PC-9 (cell line): ENCODE measurements around the gene JAGN1. TPM values are rescaled to one million over a fixed set of nuclear protein-coding genes. Genes with fewer than 3 reads are reported as not detected.
A peak's percentile ranks its signal among the peaks of the same experiment; 100 is the strongest.

Experiments used
- BruUV-seq: library from RNA; stranded (reverse); fragments of 400-500 nt; replicated peaks from 2 replicates; lab custom pipeline; 2021; lab: Mats Ljungman, UMichigan
- CTCF ChIA-PET: fragments of 300-600 bp; sonication (Branson Sonifier 250); formaldehyde crosslinking; loops from one replicate; lab custom pipeline; 2022; ENCODE audit warnings: antibody characterized with exemption; lab: Charles Lee
- POLR2A ChIA-PET: fragments of 300-600 bp; sonication (Branson Sonifier 250); formaldehyde crosslinking; loops from one replicate; lab custom pipeline; 2022; ENCODE audit warnings: antibody characterized with exemption; ENCODE audit not compliant: unreplicated experiment; lab: Charles Lee
- DNase-seq, 2 experiments: peaks; one replicate each; pipeline versions ENCODE4 v3.0.0 to v3.0.0-alpha.2; 2015 to 2022; ENCODE audit warnings: mixed read lengths in 1 of 2
- H2AFZ ChIP-seq: fragments of 200-600 bp; sonication (generic); 2 replicates; pipeline ENCODE4 v1.8.1; 2017; ENCODE audit warnings: antibody characterized with exemption
- H3F3A ChIP-seq: fragments of 200-600 bp; sonication (generic); 2 replicates; pipeline ENCODE4 v1.8.1; 2017; ENCODE audit warnings: antibody characterized with exemption, mild to moderate bottlenecking, low read depth; ENCODE audit not compliant: insufficient read depth
- H3K27ac ChIP-seq: fragments of 200-600 bp; sonication (generic); 2 replicates; pipeline ENCODE4 v1.6.1; 2016; ENCODE audit warnings: mixed run types
- H3K27me3 ChIP-seq: fragments of 200-600 bp; sonication (generic); 2 replicates; pipeline ENCODE4 v1.6.1; 2016; ENCODE audit warnings: low read depth, mixed run types; ENCODE audit not compliant: insufficient read depth
- H3K36me3 ChIP-seq: fragments of 200-600 bp; sonication (generic); 2 replicates; pipeline ENCODE4 v1.6.1; 2016; ENCODE audit warnings: low read depth, mixed run types
- H3K4me1 ChIP-seq: fragments of 200-600 bp; sonication (generic); replicated peaks from 2 replicates; pipeline ENCODE4 v1.6.1; 2016; ENCODE audit warnings: mixed run types; ENCODE audit not compliant: insufficient read depth
- H3K4me2 ChIP-seq: fragments of 200-600 bp; sonication (generic); 2 replicates; pipeline ENCODE4 v1.6.1; 2017; ENCODE audit warnings: mixed run types
- H3K4me3 ChIP-seq: fragments of 200-600 bp; sonication (generic); 2 replicates; pipeline ENCODE4 v1.6.1; 2016; ENCODE audit warnings: mixed run types
- H3K79me2 ChIP-seq: fragments of 200-600 bp; sonication (generic); 2 replicates; pipeline ENCODE4 v1.6.1; 2017; ENCODE audit warnings: low read depth, mixed run types
- H3K9me2 ChIP-seq: fragments of 200-600 bp; sonication (generic); 2 replicates; pipeline ENCODE4 v1.8.1; 2017; ENCODE audit warnings: mild to moderate bottlenecking; ENCODE audit not compliant: insufficient read depth
- H3K9me3 ChIP-seq: fragments of 200-600 bp; sonication (generic); 2 replicates; pipeline ENCODE4 v1.8.1; 2016; ENCODE audit warnings: low read depth; ENCODE audit not compliant: insufficient read depth
- H4K20me1 ChIP-seq: fragments of 200-600 bp; sonication (generic); 2 replicates; pipeline ENCODE4 v1.8.1; 2017; ENCODE audit not compliant: insufficient read depth
- EZH2 ChIP-seq: fragments of 200-600 bp; sonication (generic); IDR thresholded peaks from 2 replicates; pipeline ENCODE4 v1.8.0; 2017; ENCODE audit warnings: antibody characterized with exemption, low read depth
- intact Hi-C: fragments of 100-400 bp; cut with micrococcal nuclease; formaldehyde crosslinking; loops from one replicate; pipeline ENCODE4 v1.10.0; 2022; ENCODE audit not compliant: unreplicated experiment
- total RNA-seq: library from RNA; stranded (reverse); gene quantifications from 2 replicates; pipeline ENCODE4 v1.2.3, GENCODE V29; 2021
- TF ChIP-seq, protein P1 (sequence below): fragments of 200-600 bp; sonication (generic); conservative IDR thresholded peaks from 2 replicates; pipeline ENCODE4 v1.6.1; 2017; ENCODE audit warnings: mixed run types, antibody characterized with exemption, mild to moderate bottlenecking, moderate library complexity

Gene JAGN1
- total RNA-seq, 1 experiment from 2014 or later = 52.4 TPM

DNA sequence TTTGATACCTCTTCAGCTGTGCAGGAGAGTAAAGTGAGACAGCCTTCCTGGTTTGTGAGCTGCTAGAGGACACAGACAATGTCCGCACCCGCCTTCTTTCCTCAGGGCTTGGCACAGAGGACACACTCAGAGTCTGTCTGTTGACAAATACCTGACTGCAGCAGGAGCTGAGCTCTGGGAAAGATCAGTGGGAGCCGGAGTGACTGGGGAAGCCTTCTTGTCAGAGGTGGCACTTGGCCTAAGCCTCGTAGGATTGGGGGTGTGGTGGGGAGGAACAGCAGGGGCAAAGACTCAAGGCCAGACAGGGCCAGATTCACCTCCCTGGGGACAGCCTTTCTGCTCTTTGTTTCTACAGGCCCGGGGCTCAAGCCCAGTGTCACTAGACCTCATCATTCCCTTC lies 23.2 kb downstream of the JAGN1 start:
- no peak overlapping the region for H3K4me3 ChIP-seq
- no peaks in the 10 kb centered on the region for H3K79me2 ChIP-seq
- BruUV-seq = no TSS peak
- H3K4me2 ChIP-seq = peak overlapping the region; percentile 24; the same call in 1 of the 2 replicates
- H4K20me1 ChIP-seq = no peaks in the 10 kb centered on the region
- H3K9me3 ChIP-seq = no peaks in the 10 kb centered on the region
- H3F3A ChIP-seq = peaks cover 32% of the 10 kb centered on the region
- H3K27me3 ChIP-seq = no peaks in the 10 kb centered on the region
- TF ChIP-seq, protein P1, sequence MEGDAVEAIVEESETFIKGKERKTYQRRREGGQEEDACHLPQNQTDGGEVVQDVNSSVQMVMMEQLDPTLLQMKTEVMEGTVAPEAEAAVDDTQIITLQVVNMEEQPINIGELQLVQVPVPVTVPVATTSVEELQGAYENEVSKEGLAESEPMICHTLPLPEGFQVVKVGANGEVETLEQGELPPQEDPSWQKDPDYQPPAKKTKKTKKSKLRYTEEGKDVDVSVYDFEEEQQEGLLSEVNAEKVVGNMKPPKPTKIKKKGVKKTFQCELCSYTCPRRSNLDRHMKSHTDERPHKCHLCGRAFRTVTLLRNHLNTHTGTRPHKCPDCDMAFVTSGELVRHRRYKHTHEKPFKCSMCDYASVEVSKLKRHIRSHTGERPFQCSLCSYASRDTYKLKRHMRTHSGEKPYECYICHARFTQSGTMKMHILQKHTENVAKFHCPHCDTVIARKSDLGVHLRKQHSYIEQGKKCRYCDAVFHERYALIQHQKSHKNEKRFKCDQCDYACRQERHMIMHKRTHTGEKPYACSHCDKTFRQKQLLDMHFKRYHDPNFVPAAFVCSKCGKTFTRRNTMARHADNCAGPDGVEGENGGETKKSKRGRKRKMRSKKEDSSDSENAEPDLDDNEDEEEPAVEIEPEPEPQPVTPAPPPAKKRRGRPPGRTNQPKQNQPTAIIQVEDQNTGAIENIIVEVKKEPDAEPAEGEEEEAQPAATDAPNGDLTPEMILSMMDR = no peak
- TF ChIP-seq EZH2 = no peak
- no peak overlapping the region for H2AFZ ChIP-seq
- POLR2A ChIA-PET = no interaction called here
- H3K4me1 ChIP-seq = peaks cover 62% of the 10 kb centered on the region
- H3K36me3 ChIP-seq = no peaks in the 10 kb centered on the region
- CTCF ChIA-PET = no interaction called here
- intact Hi-C loops = no loop called here
- no peak overlapping the region for H3K27ac ChIP-seq
- H3K9me2 ChIP-seq = no peaks in the 10 kb centered on the region
- DNase-seq = no peak

DNA sequence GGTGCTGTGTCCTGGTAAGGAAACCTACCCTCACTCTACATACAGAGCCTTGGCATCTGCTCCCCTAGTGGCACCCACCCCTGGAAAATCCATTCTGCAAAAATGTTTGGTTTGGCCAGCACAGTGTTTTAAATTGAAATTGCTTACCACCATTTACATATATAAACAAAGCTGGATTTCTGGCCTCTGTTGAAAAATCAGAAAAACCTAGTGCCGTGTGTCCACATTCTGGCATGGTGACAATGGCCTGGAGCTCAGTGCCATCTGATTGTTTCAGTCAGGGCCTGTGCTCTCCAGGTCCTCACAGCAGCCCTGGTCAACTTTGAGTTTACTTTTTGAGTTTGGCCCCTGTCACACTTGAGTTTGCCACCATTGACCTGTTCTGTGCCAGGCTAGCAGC lies 23.6 kb downstream of the JAGN1 start:
- H2AFZ ChIP-seq = no peak overlapping the region
- CTCF ChIA-PET = interaction anchor here (0.5 to 0.7 kb wide), 2 partner anchors 19 to 978 kb away, joined by 5 to 6 read pairs; no protein-coding TSS in a partner anchor

DNA sequence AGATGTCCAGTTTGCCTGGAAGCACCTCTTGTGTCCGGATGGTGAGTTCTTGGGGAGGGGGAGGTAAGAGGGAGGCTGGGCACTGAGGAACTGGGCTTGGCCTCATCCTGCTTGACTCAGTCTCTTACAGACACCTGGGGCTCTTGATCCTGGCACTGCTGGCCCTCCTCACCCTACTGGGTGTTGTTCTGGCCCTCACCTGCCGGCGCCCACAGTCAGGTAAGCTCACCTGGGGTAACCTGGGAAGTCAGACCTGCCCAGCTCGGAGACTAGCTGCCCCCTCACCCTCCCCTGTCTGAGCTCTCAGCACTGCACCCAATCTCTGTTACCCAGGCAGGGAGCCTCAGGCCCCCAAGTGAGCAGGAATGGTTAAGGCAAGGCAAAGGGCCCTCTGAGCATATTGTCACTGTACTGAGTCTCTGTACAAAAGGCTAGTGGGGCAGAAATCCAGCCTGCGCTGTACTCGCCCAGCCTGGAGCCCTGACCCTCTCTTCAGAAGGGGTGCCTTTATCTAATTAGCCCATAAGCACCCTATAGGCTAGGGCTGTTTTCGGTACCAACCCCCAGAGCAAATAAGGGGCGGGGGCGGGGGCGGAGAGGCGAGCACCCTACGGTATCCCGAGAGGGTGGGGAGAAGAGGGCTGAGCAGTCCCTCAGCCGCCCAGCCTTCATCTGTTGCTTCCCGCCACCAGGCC lies 24.3 kb downstream of the JAGN1 start:
- H3K4me2 ChIP-seq = no peak overlapping the region
- TF ChIP-seq, protein P1 = no peak
- no peak for TF ChIP-seq EZH2
- no peaks in the 10 kb centered on the region for H3K9me3 ChIP-seq
- peaks cover 29% of the 10 kb centered on the region for H3F3A ChIP-seq
- no peak overlapping the region for H2AFZ ChIP-seq
- no peaks in the 10 kb centered on the region for H3K79me2 ChIP-seq
- DNase-seq = no peak
- H4K20me1 ChIP-seq = no peaks in the 10 kb centered on the region
- ChIA-PET POLR2A (no interaction called here), CTCF (interaction anchor here (0.5 to 0.7 kb wide), 2 partner anchors 18 to 977 kb away, joined by 5 to 6 read pairs; no protein-coding TSS in a partner anchor)
- no peak overlapping the region for H3K27ac ChIP-seq
- no peaks in the 10 kb centered on the region for H3K9me2 ChIP-seq
- no peaks in the 10 kb centered on the region for H3K27me3 ChIP-seq
- H3K4me1 ChIP-seq = peaks cover 57% of the 10 kb centered on the region
- intact Hi-C loops = no loop called here
- BruUV-seq = no TSS peak
- no peaks in the 10 kb centered on the region for H3K36me3 ChIP-seq
- no peak overlapping the region for H3K4me3 ChIP-seq

More for the DNA sequence above, 23.6 kb downstream of the JAGN1 start:
- Histone ChIP-seq H3K9me2 (no peaks in the 10 kb centered on the region), H3F3A (peaks cover 32% of the 10 kb centered on the region), H4K20me1 (no peaks in the 10 kb centered on the region), H3K4me2 (peak overlapping the region; percentile 24; the same call in 1 of the 2 replicates), H3K36me3 (no peaks in the 10 kb centered on the region), H3K27ac (no peak overlapping the region), H3K27me3 (no peaks in the 10 kb centered on the region), H3K4me3 (no peak overlapping the region), H3K79me2 (no peaks in the 10 kb centered on the region), H3K9me3 (no peaks in the 10 kb centered on the region), H3K4me1 (peaks cover 62% of the 10 kb centered on the region)
- no TSS peak for BruUV-seq
- intact Hi-C loops = no loop called here
- no peak for DNase-seq
- POLR2A ChIA-PET = no interaction called here
- TF ChIP-seq, protein P1 = no peak
- no peak for TF ChIP-seq EZH2
